GM12865 (cell line): ENCODE data around the gene FSTL5.

ENCODE experiments used
- DNase-seq: peaks from one replicate; pipeline ENCODE4 v3.0.0; 2010; ENCODE audit warnings: low read depth
- H3K4me3 ChIP-seq: 2 replicates; pipeline ENCODE4 v1.5.1; 2011; ENCODE audit warnings: mild to moderate bottlenecking, low read depth, low read length, control low read depth
- TF ChIP-seq, protein P1 (sequence below): IDR thresholded peaks from 2 replicates; pipeline ENCODE4 v1.5.1; 2011; ENCODE audit warnings: low read length, control low read depth, low read depth, inconsistent platforms; ENCODE audit not compliant: insufficient read depth; ENCODE audit errors: missing control alignments

FSTL5 gene

DNA sequence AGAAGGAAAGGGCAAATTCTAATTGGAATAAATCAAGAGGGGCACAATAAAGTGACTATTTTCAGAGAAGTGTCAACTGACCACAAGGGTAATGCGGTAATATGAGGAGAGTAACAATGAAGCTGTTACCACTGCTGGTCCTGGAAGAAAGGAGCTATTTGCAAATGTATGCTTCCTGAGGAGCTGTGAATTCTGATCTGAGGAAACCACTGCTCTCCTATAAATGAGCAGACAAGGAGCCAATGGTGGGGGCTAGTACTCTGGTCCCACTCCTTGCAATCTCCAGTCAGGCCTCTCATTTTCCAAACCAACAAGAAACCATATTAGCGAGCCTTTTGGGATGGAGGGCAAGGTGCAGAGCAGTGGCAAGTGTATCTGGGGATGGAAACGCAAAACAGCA is 770.2 kb downstream of the FSTL5 start:
- H3K4me3 ChIP-seq = no peak overlapping the region
- DNase-seq = no peak
- TF ChIP-seq, protein P1, sequence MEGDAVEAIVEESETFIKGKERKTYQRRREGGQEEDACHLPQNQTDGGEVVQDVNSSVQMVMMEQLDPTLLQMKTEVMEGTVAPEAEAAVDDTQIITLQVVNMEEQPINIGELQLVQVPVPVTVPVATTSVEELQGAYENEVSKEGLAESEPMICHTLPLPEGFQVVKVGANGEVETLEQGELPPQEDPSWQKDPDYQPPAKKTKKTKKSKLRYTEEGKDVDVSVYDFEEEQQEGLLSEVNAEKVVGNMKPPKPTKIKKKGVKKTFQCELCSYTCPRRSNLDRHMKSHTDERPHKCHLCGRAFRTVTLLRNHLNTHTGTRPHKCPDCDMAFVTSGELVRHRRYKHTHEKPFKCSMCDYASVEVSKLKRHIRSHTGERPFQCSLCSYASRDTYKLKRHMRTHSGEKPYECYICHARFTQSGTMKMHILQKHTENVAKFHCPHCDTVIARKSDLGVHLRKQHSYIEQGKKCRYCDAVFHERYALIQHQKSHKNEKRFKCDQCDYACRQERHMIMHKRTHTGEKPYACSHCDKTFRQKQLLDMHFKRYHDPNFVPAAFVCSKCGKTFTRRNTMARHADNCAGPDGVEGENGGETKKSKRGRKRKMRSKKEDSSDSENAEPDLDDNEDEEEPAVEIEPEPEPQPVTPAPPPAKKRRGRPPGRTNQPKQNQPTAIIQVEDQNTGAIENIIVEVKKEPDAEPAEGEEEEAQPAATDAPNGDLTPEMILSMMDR = no peak

DNA sequence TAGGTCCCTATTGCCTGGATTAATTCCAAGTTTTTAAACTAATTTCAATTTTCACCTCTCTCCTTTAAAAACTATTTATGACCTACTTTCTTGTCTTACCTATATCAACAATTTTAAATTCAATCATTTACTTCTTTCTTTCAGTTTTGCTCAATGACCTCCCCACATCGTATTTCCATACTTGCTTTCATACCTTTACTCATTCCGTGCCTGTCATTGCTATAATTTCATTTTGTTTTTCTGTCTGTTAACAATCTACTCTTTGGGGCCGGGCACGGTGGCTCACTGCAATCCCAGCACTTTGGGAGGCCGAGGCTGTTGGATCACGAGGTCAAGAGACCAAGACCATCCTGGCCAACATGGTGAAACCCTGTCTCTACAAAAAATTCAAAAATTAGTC is 781.1 kb downstream of the FSTL5 start:
- H3K4me3 ChIP-seq = no peak overlapping the region
- TF ChIP-seq, protein P1 = no peak
- no peak for DNase-seq

DNA sequence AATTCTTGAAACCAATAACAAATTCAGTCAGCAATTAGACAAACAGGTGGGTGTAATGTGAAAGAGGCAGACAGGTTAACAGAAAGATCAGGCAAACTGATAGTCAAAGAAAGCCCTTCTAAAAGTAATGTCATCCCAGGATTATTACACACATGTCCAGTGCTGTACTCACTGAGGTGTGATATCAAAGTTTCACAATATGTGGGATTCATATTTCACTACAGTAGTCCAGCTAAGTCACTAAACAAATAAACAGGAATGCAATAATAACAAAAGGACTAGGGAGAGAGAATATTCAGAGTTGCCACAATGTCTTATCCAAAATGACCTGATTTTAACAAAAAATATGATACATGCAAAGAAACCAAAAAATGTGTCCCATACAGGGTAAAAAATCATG is 787.5 kb downstream of the FSTL5 start:
- H3K4me3 ChIP-seq = no peak overlapping the region
- DNase-seq = no peak
- TF ChIP-seq, protein P1 = no peak

DNA sequence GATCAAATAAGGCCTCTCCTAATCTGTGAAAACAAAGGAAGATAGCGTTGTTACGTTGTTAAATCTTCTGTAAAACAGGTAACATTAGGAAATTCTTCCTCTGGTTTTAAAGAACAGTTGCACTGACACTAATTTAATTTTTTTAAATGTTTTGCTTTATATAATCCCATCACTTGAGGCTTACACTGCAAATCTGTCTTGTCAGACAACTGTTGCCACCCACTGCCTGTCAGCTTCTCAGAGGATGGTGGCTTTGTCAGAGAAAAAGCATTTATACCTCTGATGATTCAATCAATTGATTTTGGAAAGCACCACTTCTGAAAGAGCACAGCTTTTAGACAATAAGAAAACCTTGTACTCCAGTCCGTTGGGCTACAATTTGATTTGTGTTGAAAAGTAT is 799.1 kb downstream of the FSTL5 start:
- DNase-seq = no peak
- no peak overlapping the region for H3K4me3 ChIP-seq

DNA sequence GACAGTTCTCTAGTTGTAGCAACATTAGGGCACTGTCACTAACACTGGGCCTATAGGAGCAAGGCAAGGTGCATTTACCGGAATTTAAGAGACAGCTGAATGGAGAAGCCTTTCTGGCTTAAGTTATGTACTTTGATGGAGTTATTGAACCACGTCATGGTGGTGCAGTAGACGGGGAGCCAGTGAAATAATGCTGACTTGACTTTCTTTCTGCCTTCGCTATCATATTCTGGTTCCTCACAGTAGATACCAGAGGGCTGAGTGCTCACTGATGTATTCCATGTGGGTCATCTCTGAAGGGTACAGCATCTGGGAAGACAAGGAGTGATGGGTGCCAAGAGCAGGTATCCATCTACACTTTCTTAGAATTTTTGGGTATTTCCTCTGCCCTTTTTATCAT is 802.8 kb downstream of the FSTL5 start:
- no peak overlapping the region for H3K4me3 ChIP-seq
- DNase-seq = no peak
- TF ChIP-seq, protein P1 = no peak

More for the DNA sequence above, 799.1 kb downstream of the FSTL5 start:
- TF ChIP-seq, protein P1 = no peak

DNA sequence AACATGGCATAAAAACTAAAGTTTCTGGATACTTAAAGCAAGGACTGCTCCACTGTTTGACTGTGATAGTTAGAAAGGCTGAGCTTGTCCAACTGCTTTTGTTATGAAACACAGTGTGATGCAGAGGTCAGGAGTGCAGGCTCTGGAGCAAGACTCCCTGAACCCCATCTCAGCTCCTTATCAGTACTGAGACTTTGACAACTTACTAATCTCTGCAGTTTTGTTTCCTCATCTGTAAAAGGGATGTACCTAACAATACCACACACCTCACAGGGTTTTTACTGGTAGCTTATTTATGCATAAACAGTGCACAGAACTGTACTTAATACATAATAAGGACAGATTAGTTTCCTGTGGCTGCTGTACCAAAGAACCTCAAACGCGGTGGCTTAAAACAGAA is 804.3 kb downstream of the FSTL5 start:
- peak; percentile 35 for DNase-seq
- TF ChIP-seq, protein P1 = no peak
- no peak overlapping the region for H3K4me3 ChIP-seq

DNA sequence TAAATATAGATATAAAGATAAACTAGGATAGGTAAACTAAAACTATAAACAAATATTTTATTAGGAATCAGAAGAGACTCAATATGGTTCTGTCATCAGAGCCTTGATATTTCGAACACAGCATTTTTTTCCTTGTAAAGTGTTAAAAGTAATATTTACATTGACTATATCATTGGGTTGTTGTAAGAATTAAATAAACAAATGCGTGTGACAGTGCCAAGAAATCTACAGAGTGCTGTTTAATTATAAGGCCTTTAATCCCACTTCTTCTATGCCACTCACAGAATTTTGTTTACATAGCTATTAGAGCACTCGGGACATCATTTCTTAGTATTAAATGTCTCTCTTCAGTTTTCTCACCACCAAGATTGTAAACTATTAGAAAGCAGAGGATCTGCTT is 807.4 kb downstream of the FSTL5 start:
- H3K4me3 ChIP-seq = no peak overlapping the region
- no peak for DNase-seq
- TF ChIP-seq, protein P1 = no peak
